Type B pancreatic cell (in vitro differentiated cells): ENCODE data around the gene OGDH. TPM values are rescaled to one million over a fixed set of nuclear protein-coding genes. Genes with fewer than 3 reads are reported as not detected.

ENCODE experiments used
- DNase-seq: peaks from one replicate; pipeline ENCODE4 v3.0.0; 2021; ENCODE audit warnings: mixed read lengths; ENCODE audit not compliant: unreplicated experiment; ENCODE audit errors: extremely low spot score
- H3K27ac Mint-ChIP-seq: 2 replicates; pipeline ENCODE4 v1.8.0; 2021; ENCODE audit warnings: mild to moderate bottlenecking, mixed read lengths
- H3K27me3 Mint-ChIP-seq: 2 replicates; pipeline ENCODE4 v1.8.0; 2021; ENCODE audit warnings: mixed read lengths
- H3K36me3 Mint-ChIP-seq: 2 replicates; pipeline ENCODE4 v1.8.0; 2021; ENCODE audit warnings: mixed read lengths
- H3K4me1 Mint-ChIP-seq: one replicate; pipeline ENCODE4 v1.8.0; 2021; ENCODE audit warnings: mixed read lengths; ENCODE audit not compliant: unreplicated experiment
- H3K4me3 Mint-ChIP-seq: 2 replicates; pipeline ENCODE4 v1.8.0; 2021; ENCODE audit warnings: mild to moderate bottlenecking, mixed read lengths
- H3K9me3 Mint-ChIP-seq: 2 replicates; pipeline ENCODE4 v1.8.0; 2021; ENCODE audit warnings: mixed read lengths
- total RNA-seq: library from RNA; stranded (reverse); gene quantifications from 2 replicates; pipeline ENCODE4 v1.2.1, GENCODE V29; 2021; ENCODE audit warnings: low replicate concordance
- TF ChIP-seq, protein P1 (sequence below): fragments of 200-600 bp; sonication (generic); conservative IDR thresholded peaks from 2 replicates; pipeline ENCODE4 v1.5.0; 2021; ENCODE audit warnings: antibody characterized with exemption, mild to moderate bottlenecking

The OGDH gene
- total RNA-seq, 1 donor from 2014 or later, result 92.8 TPM

GRCh38 chr7:44665531-44666213 is 59.2 kb downstream of the OGDH start:
- peak overlapping the region; percentile 85 for H3K27ac Mint-ChIP-seq
- TF ChIP-seq, protein P1, sequence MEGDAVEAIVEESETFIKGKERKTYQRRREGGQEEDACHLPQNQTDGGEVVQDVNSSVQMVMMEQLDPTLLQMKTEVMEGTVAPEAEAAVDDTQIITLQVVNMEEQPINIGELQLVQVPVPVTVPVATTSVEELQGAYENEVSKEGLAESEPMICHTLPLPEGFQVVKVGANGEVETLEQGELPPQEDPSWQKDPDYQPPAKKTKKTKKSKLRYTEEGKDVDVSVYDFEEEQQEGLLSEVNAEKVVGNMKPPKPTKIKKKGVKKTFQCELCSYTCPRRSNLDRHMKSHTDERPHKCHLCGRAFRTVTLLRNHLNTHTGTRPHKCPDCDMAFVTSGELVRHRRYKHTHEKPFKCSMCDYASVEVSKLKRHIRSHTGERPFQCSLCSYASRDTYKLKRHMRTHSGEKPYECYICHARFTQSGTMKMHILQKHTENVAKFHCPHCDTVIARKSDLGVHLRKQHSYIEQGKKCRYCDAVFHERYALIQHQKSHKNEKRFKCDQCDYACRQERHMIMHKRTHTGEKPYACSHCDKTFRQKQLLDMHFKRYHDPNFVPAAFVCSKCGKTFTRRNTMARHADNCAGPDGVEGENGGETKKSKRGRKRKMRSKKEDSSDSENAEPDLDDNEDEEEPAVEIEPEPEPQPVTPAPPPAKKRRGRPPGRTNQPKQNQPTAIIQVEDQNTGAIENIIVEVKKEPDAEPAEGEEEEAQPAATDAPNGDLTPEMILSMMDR, result no peak
- peaks cover 38% of the 10 kb centered on the region for H3K36me3 Mint-ChIP-seq
- H3K9me3 Mint-ChIP-seq, result peaks cover 5% of the 10 kb centered on the region
- H3K4me3 Mint-ChIP-seq, result no peak overlapping the region
- DNase-seq, result no peak
- no peaks in the 10 kb centered on the region for H3K27me3 Mint-ChIP-seq
- H3K4me1 Mint-ChIP-seq, result peaks cover 8% of the 10 kb centered on the region

- Mint-ChIP-seq H3K27ac (no peak overlapping the region), H3K9me3 (no peaks in the 10 kb centered on the region), H3K4me1 (peaks cover 8% of the 10 kb centered on the region), H3K4me3 (no peak overlapping the region), H3K27me3 (no peaks in the 10 kb centered on the region), H3K36me3 (peaks cover 32% of the 10 kb centered on the region)
- no peak for DNase-seq
- TF ChIP-seq, protein P1, result no peak
Measured at GRCh38 chr7:44666566-44666965, 60.1 kb downstream of the OGDH start.

DNA sequence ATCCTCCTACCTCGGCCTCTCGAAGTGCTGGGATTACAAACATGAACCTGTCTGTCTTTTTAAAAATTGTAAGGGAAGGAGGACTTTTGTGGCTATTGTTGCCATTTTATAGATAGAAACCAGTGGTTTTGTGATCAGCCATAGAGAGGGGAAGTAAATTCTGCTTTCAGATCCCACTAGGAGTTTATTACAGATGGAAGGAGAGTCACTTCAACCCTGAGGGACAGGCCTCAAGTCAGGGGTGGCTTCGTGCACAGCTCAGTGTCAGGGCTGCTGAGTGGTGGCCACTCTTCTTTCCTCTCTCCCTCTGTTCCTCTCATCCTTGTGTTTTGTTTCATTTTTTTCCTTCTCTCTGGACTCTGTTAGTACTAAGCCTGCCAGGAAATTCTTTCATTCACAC is 60.8 kb downstream of the OGDH start:
- Mint-ChIP-seq H3K4me3 (no peak overlapping the region), H3K27me3 (no peaks in the 10 kb centered on the region), H3K36me3 (peaks cover 29% of the 10 kb centered on the region), H3K4me1 (peaks cover 8% of the 10 kb centered on the region), H3K27ac (no peak overlapping the region), H3K9me3 (no peaks in the 10 kb centered on the region)
- TF ChIP-seq, protein P1, result no peak
- DNase-seq, result no peak

DNA sequence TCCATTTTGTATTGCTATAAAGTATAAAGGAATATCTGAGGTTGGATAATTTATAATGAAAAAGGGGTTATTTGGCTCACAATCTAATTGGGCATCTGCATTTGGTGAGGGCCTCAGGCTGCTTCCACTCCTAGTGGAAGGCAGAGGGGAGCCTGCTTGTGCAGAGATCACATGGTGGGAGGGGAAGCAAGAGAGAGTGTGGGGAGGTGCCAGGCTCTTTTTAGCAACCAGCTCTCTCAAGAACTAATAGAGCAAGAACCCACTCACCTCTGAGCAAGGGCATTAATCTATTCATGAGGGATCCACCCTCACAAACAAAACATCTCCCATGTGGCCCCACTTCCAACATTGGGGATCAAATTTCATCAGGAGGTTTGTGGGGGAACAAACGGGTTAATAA is 64.6 kb downstream of the OGDH start:
- no peak overlapping the region for H3K27ac Mint-ChIP-seq
- DNase-seq, result no peak
- H3K27me3 Mint-ChIP-seq, result no peaks in the 10 kb centered on the region
- TF ChIP-seq, protein P1, result no peak
- no peaks in the 10 kb centered on the region for H3K9me3 Mint-ChIP-seq
- no peaks in the 10 kb centered on the region for H3K4me1 Mint-ChIP-seq
- H3K4me3 Mint-ChIP-seq, result no peak overlapping the region
- peaks cover 12% of the 10 kb centered on the region for H3K36me3 Mint-ChIP-seq

- TF ChIP-seq, protein P1, result no peak
- H3K4me3 Mint-ChIP-seq, result no peak overlapping the region
- no peak for DNase-seq
- no peaks in the 10 kb centered on the region for H3K27me3 Mint-ChIP-seq
- H3K9me3 Mint-ChIP-seq, result no peaks in the 10 kb centered on the region
- peaks cover 9% of the 10 kb centered on the region for H3K36me3 Mint-ChIP-seq
- no peak overlapping the region for H3K27ac Mint-ChIP-seq
- no peaks in the 10 kb centered on the region for H3K4me1 Mint-ChIP-seq
Measured at GRCh38 chr7:44673324-44673723, 66.9 kb downstream of the OGDH start.

DNA sequence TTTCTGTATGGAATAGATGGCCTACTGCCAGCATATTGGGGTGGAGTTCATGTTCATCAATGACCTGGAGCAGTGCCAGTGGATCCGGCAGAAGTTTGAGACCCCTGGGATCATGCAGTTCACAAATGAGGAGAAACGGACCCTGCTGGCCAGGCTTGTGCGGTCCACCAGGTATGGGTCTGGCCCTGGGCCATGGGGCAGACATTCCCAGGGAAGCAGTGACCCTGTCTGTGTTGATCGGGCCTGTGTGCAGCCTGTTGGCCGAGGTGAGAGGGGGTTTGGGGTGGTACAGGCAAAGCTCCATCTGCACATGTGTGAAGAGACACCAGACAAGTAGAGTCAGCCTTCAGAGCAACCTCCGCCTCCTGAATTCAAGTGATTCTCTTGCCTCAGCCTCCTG is 67.3 kb downstream of the OGDH start:
- Mint-ChIP-seq H3K4me1 (peaks cover under 1% of the 10 kb centered on the region), H3K9me3 (no peaks in the 10 kb centered on the region), H3K27ac (no peak overlapping the region), H3K36me3 (peaks cover 12% of the 10 kb centered on the region), H3K4me3 (no peak overlapping the region), H3K27me3 (no peaks in the 10 kb centered on the region)
- no peak for DNase-seq
- TF ChIP-seq, protein P1, result no peak
